ENCODE measurements around the gene USP17L27.
"Not testable (repeated sequence)": the region's sequence is repeated elsewhere in the genome, so short reads cannot be mapped to it uniquely, and the experiment has no call there.

Gene USP17L27

GRCh38 chr4:9343848-9344247, at the start of gene USP17L27:
Gene USP17L27 (plus strand): TSS chr4:9344148. CDS start chr4:9344148, 0 bp downstream.
- not testable (repeated sequence) for H3K4me3 Mint-ChIP-seq; H3K27ac Mint-ChIP-seq (ENCODE audit: low read depth); H3K36me3 Mint-ChIP-seq (ENCODE audit: insufficient read depth); ATAC-seq (replicated peaks; ENCODE audit: extremely low read depth, poor library complexity, severe bottlenecking); H3K9me3 Mint-ChIP-seq; DNase-seq (ENCODE audit: low spot score in 2 of 2); H3K27me3 Mint-ChIP-seq; H3K4me1 Mint-ChIP-seq

DNA sequence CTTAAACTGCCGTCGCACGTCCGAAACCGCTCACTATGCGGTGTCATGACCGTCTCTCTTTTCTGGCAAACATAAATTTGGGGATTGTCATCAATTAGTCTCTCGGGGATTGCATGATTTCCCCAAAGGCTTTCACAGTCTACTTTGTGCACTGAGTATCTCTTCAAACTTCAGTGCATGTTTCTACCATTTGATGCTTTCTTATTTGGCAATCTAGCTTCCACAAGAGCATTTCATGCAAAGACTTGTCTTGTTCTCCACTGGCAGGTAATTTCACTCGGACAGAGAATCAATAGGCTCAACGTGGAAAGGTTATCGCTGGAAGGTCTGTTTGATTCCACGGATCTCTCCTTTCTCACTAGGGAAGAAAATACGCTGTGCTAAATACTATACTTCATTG, 19.8 kb upstream of the USP17L27 start:
- H3K9me3 Mint-ChIP-seq; ATAC-seq (replicated peaks; ENCODE audit: extremely low read depth, poor library complexity, severe bottlenecking); H3K36me3 Mint-ChIP-seq (ENCODE audit: insufficient read depth); H3K27me3 Mint-ChIP-seq; H3K4me3 Mint-ChIP-seq; DNase-seq (ENCODE audit: low spot score in 2 of 2); H3K27ac Mint-ChIP-seq (ENCODE audit: low read depth); H3K4me1 Mint-ChIP-seq: not testable (repeated sequence)

GRCh38 chr4:9324865-9325264, 19.1 kb upstream of the USP17L27 start, which contains the start of gene USP17L24:
Gene USP17L24 (plus strand): TSS chr4:9325165. CDS start chr4:9325165, 0 bp downstream.
- not testable (repeated sequence) for H3K4me1 Mint-ChIP-seq; ATAC-seq (replicated peaks; ENCODE audit: extremely low read depth, poor library complexity, severe bottlenecking); H3K9me3 Mint-ChIP-seq; H3K4me3 Mint-ChIP-seq; H3K27ac Mint-ChIP-seq (ENCODE audit: low read depth); DNase-seq (ENCODE audit: low spot score in 2 of 2); H3K27me3 Mint-ChIP-seq; H3K36me3 Mint-ChIP-seq (ENCODE audit: insufficient read depth)

- not testable (repeated sequence) for ATAC-seq (replicated peaks; ENCODE audit: extremely low read depth, poor library complexity, severe bottlenecking); H3K4me3 Mint-ChIP-seq; H3K4me1 Mint-ChIP-seq; DNase-seq (ENCODE audit: low spot score in 2 of 2); H3K27me3 Mint-ChIP-seq; H3K27ac Mint-ChIP-seq (ENCODE audit: low read depth); H3K9me3 Mint-ChIP-seq; H3K36me3 Mint-ChIP-seq (ENCODE audit: insufficient read depth)
Measured at GRCh38 chr4:9329611-9330010, 14.3 kb upstream of the USP17L27 start, which contains the start of gene USP17L25. Gene USP17L25 (plus strand): TSS chr4:9329911. CDS start chr4:9329911, 0 bp downstream.

DNA sequence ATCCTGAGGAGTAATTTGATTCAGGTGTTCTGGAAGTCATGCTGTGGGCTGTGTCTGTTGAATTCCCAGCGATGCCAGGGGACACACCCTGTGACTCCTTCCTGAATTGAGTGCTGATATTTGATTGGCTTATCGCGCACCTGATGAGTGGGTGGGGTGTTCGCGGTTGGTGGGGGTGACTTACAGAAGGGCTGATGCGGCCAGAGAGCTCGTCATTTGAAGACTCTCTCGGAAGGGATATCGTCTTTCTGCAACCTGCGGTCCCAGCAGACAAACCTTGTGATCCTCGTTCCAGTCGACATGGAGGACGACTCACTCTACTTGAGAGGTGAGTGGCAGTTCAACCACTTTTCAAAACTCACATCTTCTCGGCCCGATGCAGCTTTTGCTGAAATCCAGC, 9.6 kb upstream of the USP17L27 start, which contains the start of gene USP17L26:
TSS of gene USP17L26 (plus strand) at position 301 of the 400 bp plus-strand sequence. CDS start at position 301, 0 bp downstream.
- not testable (repeated sequence) for H3K36me3 Mint-ChIP-seq (ENCODE audit: insufficient read depth); H3K9me3 Mint-ChIP-seq; ATAC-seq (replicated peaks; ENCODE audit: extremely low read depth, poor library complexity, severe bottlenecking); H3K27ac Mint-ChIP-seq (ENCODE audit: low read depth); H3K27me3 Mint-ChIP-seq; DNase-seq (ENCODE audit: low spot score in 2 of 2); H3K4me3 Mint-ChIP-seq; H3K4me1 Mint-ChIP-seq

GRCh38 chr4:9339103-9339502, 4.8 kb upstream of the USP17L27 start, which contains the start of gene USP17L5:
Gene USP17L5 (plus strand): TSS chr4:9339403. CDS start chr4:9339403, 0 bp downstream.
- not testable (repeated sequence) for H3K36me3 Mint-ChIP-seq (ENCODE audit: insufficient read depth); H3K4me1 Mint-ChIP-seq; H3K27ac Mint-ChIP-seq (ENCODE audit: low read depth); H3K9me3 Mint-ChIP-seq; ATAC-seq (replicated peaks; ENCODE audit: extremely low read depth, poor library complexity, severe bottlenecking); DNase-seq (ENCODE audit: low spot score in 2 of 2); H3K4me3 Mint-ChIP-seq; H3K27me3 Mint-ChIP-seq

- not testable (repeated sequence) for H3K4me1 Mint-ChIP-seq; H3K4me3 Mint-ChIP-seq; ATAC-seq (replicated peaks; ENCODE audit: extremely low read depth, poor library complexity, severe bottlenecking); DNase-seq (ENCODE audit: low spot score in 2 of 2); H3K9me3 Mint-ChIP-seq; H3K27me3 Mint-ChIP-seq; H3K27ac Mint-ChIP-seq (ENCODE audit: low read depth); H3K36me3 Mint-ChIP-seq (ENCODE audit: insufficient read depth)
Measured at GRCh38 chr4:9348593-9348992, 4.6 kb downstream of the USP17L27 start, which contains the start of gene USP17L28. Gene USP17L28 (plus strand): TSS chr4:9348893. CDS start chr4:9348893, 0 bp downstream.

DNA sequence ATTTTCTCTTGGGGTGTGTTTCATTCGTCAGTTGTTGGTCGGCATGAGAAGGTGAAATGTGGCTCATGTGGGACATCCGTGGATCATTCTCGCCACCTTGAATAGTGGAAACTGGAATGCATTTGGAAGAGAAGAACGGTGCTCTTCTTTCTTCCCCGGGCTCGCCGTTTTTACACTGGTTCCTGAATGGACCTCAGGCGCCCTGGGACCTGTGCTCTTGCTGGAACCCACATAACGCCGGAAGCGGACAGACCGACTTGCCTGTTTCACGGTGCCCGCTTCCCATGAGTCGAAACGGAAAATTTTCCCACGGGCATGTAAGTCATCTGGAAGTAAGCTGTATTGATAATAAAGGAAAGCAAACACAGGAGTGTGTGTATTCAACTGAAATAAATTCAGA, 6.9 kb downstream of the USP17L27 start:
- peak in 1 of 2 donors; percentile 32 for DNase-seq (ENCODE audit: low spot score in 2 of 2)
- H3K4me3 Mint-ChIP-seq; H3K27ac Mint-ChIP-seq (ENCODE audit: low read depth); ATAC-seq (replicated peaks; ENCODE audit: extremely low read depth, poor library complexity, severe bottlenecking); H3K27me3 Mint-ChIP-seq; H3K4me1 Mint-ChIP-seq; H3K9me3 Mint-ChIP-seq; H3K36me3 Mint-ChIP-seq (ENCODE audit: insufficient read depth): not testable (repeated sequence)

DNA sequence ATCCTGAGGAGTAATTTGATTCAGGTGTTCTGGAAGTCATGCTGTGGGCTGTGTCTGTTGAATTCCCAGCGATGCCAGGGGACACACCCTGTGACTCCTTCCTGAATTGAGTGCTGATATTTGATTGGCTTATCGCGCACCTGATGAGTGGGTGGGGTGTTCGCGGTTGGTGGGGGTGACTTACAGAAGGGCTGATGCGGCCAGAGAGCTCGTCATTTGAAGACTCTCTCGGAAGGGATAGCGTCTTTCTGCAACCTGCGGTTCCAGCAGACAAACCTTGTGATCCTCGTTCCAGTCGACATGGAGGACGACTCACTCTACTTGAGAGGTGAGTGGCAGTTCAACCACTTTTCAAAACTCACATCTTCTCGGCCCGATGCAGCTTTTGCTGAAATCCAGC, 9.4 kb downstream of the USP17L27 start, which contains the start of gene USP17L29:
TSS of gene USP17L29 (plus strand) at position 301 of the 400 bp plus-strand sequence. CDS start at position 301, 0 bp downstream.
- not testable (repeated sequence) for H3K9me3 Mint-ChIP-seq; ATAC-seq (replicated peaks; ENCODE audit: extremely low read depth, poor library complexity, severe bottlenecking); H3K4me1 Mint-ChIP-seq; DNase-seq (ENCODE audit: low spot score in 2 of 2); H3K36me3 Mint-ChIP-seq (ENCODE audit: insufficient read depth); H3K27ac Mint-ChIP-seq (ENCODE audit: low read depth); H3K4me3 Mint-ChIP-seq; H3K27me3 Mint-ChIP-seq

DNA sequence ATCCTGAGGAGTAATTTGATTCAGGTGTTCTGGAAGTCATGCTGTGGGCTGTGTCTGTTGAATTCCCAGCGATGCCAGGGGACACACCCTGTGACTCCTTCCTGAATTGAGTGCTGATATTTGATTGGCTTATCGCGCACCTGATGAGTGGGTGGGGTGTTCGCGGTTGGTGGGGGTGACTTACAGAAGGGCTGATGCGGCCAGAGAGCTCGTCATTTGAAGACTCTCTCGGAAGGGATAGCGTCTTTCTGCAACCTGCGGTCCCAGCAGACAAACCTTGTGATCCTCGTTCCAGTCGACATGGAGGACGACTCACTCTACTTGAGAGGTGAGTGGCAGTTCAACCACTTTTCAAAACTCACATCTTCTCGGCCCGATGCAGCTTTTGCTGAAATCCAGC, 18.9 kb downstream of the USP17L27 start, which contains the start of gene USP17L30:
TSS of gene USP17L30 (plus strand) at position 301 of the 400 bp plus-strand sequence. CDS start at position 301, 0 bp downstream.
- DNase-seq (ENCODE audit: low spot score in 2 of 2); H3K27me3 Mint-ChIP-seq; ATAC-seq (replicated peaks; ENCODE audit: extremely low read depth, poor library complexity, severe bottlenecking); H3K9me3 Mint-ChIP-seq; H3K4me1 Mint-ChIP-seq; H3K27ac Mint-ChIP-seq (ENCODE audit: low read depth); H3K4me3 Mint-ChIP-seq; H3K36me3 Mint-ChIP-seq (ENCODE audit: insufficient read depth): not testable (repeated sequence)

DNA sequence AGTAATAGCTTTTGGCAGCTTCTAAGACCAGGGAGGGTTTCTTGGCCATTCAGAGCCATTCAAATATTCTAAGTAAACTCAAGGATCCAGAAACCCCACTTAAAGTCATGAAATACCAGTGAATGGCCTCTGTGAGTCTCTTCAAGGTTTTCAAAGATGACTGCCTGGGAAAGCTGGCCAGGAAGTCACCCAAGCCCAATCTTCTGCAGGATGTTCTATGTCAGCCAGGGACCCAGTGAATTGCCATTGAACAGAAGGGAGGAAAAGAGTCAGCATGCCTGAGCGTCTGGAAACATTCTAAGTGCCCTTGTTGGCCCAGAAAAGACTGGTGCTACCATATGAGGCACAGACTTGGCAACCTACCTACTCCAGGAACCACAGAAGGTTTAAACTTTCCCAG, 35.9 kb downstream of the USP17L27 start:
- not testable (repeated sequence) for H3K36me3 Mint-ChIP-seq (ENCODE audit: insufficient read depth); DNase-seq (ENCODE audit: low spot score in 2 of 2); H3K4me1 Mint-ChIP-seq; H3K27me3 Mint-ChIP-seq; H3K9me3 Mint-ChIP-seq; H3K4me3 Mint-ChIP-seq; H3K27ac Mint-ChIP-seq (ENCODE audit: low read depth); ATAC-seq (replicated peaks; ENCODE audit: extremely low read depth, poor library complexity, severe bottlenecking)

GRCh38 chr4:9381012-9381534, 37.1 kb downstream of the USP17L27 start:
- not testable (repeated sequence) for H3K9me3 Mint-ChIP-seq; H3K27ac Mint-ChIP-seq (ENCODE audit: low read depth); DNase-seq (ENCODE audit: low spot score in 2 of 2); H3K4me3 Mint-ChIP-seq; H3K4me1 Mint-ChIP-seq; H3K27me3 Mint-ChIP-seq; H3K36me3 Mint-ChIP-seq (ENCODE audit: insufficient read depth); ATAC-seq (replicated peaks; ENCODE audit: extremely low read depth, poor library complexity, severe bottlenecking)

DNA sequence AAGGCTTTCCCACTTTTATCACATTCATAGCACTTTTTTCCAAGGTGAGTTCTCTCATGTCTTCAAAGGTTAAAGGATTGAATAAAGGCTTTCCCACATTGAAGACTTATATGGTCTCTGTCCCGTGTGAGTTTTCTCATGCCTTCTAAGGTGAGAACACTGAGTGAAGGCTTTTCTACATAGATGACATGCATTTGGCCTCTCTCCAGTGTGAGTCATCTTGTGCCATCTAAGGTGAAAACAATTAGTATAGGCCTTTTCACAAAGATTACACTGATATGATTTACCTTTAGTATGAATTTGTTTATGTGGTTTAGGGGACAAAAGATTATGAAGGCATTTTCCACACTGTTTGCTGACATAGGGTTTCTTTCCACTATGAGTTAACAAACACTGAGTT, 40.2 kb downstream of the USP17L27 start:
- H3K27me3 Mint-ChIP-seq = peaks cover 9% of the 10 kb centered on the region
- H3K36me3 Mint-ChIP-seq (ENCODE audit: insufficient read depth) = no peaks in the 10 kb centered on the region
- H3K27ac Mint-ChIP-seq (ENCODE audit: low read depth) = no peak overlapping the region
- H3K4me1 Mint-ChIP-seq = no peaks in the 10 kb centered on the region
- H3K4me3 Mint-ChIP-seq = no peak overlapping the region
- no peak for ATAC-seq (replicated peaks; ENCODE audit: extremely low read depth, poor library complexity, severe bottlenecking)
- no peaks in the 10 kb centered on the region for H3K9me3 Mint-ChIP-seq
- no peak for DNase-seq (ENCODE audit: low spot score in 2 of 2)
